Ureter (tissue), 1 donor: Measurements from ENCODE around the gene SCGB3A2. TPM values are rescaled to one million over a fixed set of nuclear protein-coding genes. Genes with fewer than 3 reads are reported as not detected.
"Not testable (repeated sequence)": the region's sequence is repeated elsewhere in the genome, so short reads cannot be mapped to it uniquely, and the experiment has no call there.

Source experiments
- DNase-seq: peaks from one replicate; pipeline ENCODE4 v3.0.0-alpha.2; 2020; ENCODE audit warnings: low spot score
- total RNA-seq: library from RNA; stranded (reverse); gene quantifications from one replicate; pipeline ENCODE4 v1.2.4, GENCODE V29; 2023
- donor health status: DM: yes; HTN: yes; CAD: no.

The SCGB3A2 gene
- total RNA-seq, 1 donor from 2014 or later, result not detected

GRCh38 chr5:147863454-147864158 lies 14.9 kb upstream of the SCGB3A2 start:
- DNase-seq, result no peak

GRCh38 chr5:147869112-147869511 lies 9.4 kb upstream of the SCGB3A2 start:
- no peak for DNase-seq

- DNase-seq, result not testable (repeated sequence)
Measured at GRCh38 chr5:147869892-147870291, 8.6 kb upstream of the SCGB3A2 start.

GRCh38 chr5:147871980-147872549 lies 6.4 kb upstream of the SCGB3A2 start:
- DNase-seq, result not testable (repeated sequence)

GRCh38 chr5:147872744-147873435 lies 5.6 kb upstream of the SCGB3A2 start:
- DNase-seq, result not testable (repeated sequence)

- not testable (repeated sequence) for DNase-seq
Measured at GRCh38 chr5:147874118-147874875, 4.2 kb upstream of the SCGB3A2 start.

GRCh38 chr5:147874910-147875367 lies 3.6 kb upstream of the SCGB3A2 start:
- no peak for DNase-seq

- DNase-seq, result no peak
Measured at GRCh38 chr5:147876141-147876540, 2.4 kb upstream of the SCGB3A2 start.

- DNase-seq, result no peak
Measured at GRCh38 chr5:147876626-147877025, 1.9 kb upstream of the SCGB3A2 start.

- DNase-seq, result no peak
Measured at GRCh38 chr5:147879784-147880183, 1.3 kb downstream of the SCGB3A2 start.

GRCh38 chr5:147880487-147880886 lies 2.0 kb downstream of the SCGB3A2 start:
- DNase-seq, result no peak

GRCh38 chr5:147882586-147883313 lies 4.2 kb downstream of the SCGB3A2 start:
- DNase-seq, result no peak

- no peak for DNase-seq
Measured at GRCh38 chr5:147887026-147887627, 8.6 kb downstream of the SCGB3A2 start.

GRCh38 chr5:147887930-147888329 lies 9.4 kb downstream of the SCGB3A2 start:
- no peak for DNase-seq

- DNase-seq, result no peak
Measured at GRCh38 chr5:147892696-147893296, 14.3 kb downstream of the SCGB3A2 start.

GRCh38 chr5:147893820-147894219 lies 15.3 kb downstream of the SCGB3A2 start:
- DNase-seq, result no peak

GRCh38 chr5:147895864-147896263 lies 17.4 kb downstream of the SCGB3A2 start:
- no peak for DNase-seq

GRCh38 chr5:147898875-147899401 lies 20.4 kb downstream of the SCGB3A2 start:
- no peak for DNase-seq

GRCh38 chr5:147901599-147902039 lies 23.1 kb downstream of the SCGB3A2 start:
- no peak for DNase-seq

GRCh38 chr5:147902609-147903115 lies 24.2 kb downstream of the SCGB3A2 start:
- no peak for DNase-seq
